ENCODE data around the gene NHLRC4. TPM values are rescaled to one million over a fixed set of nuclear protein-coding genes. Genes with fewer than 3 reads are reported as not detected.
A peak's percentile ranks its signal among the peaks of the same experiment; 100 is the strongest.

The NHLRC4 gene
- total and polyA plus RNA-seq, 12 donors = 0.57 to 22.3 (median 6.3) TPM

GRCh38 chr16:530111-530817 lies 36.5 kb upstream of the NHLRC4 start:
- TF ChIP-seq POLR2A (IDR thresholded peaks at IDR 0.05) (no peak), CTCF (IDR thresholded peaks at IDR 0.05) (no peak)
- no peaks in the 10 kb centered on the region for H3K36me3 ChIP-seq (replicated peaks in 1 of 2)
- no peak for DNase-seq
- no peaks in the 10 kb centered on the region for H3K9me3 ChIP-seq (replicated peaks in 1 of 3)
- no peaks in the 10 kb centered on the region for H3K27me3 ChIP-seq
- peaks cover 38 to 50% of the 10 kb centered on the region in 2 donors for H3K4me1 ChIP-seq (replicated peaks in 1 of 2)
- H3K27ac ChIP-seq = no peak overlapping the region
- H3K4me3 ChIP-seq = no peak overlapping the region
- intact Hi-C loops (cut with DNase I) = no loop called here
- WGBS, 4 donors = 91 to 93% (median 92%) methylated on average over 16 to 23 of the region's 23 CpGs

- no peak overlapping the region for H3K4me3 ChIP-seq
- 80 to 83% (median 81%) methylated on average over 8 to 16 of the region's 16 CpGs for WGBS, 4 donors
- TF ChIP-seq POLR2A (IDR thresholded peaks at IDR 0.05) (no peak), CTCF (IDR thresholded peaks at IDR 0.05) (no peak)
These were observed 35.2 kb upstream of the NHLRC4 start for GRCh38 chr16:531494-532125.

GRCh38 chr16:533391-534123 lies 33.2 kb upstream of the NHLRC4 start:
- Histone ChIP-seq H3K27me3 (no peaks in the 10 kb centered on the region), H3K36me3 (replicated peaks in 1 of 2) (no peaks in the 10 kb centered on the region), H3K4me1 (replicated peaks in 1 of 2) (peaks cover 20 to 39% of the 10 kb centered on the region in 2 donors), H3K9me3 (replicated peaks in 1 of 3) (no peaks in the 10 kb centered on the region), H3K4me3 (no peak overlapping the region), H3K27ac (peak overlapping the region in 3 of 5 donors; percentile 17 to 44 (median 39))
- intact Hi-C loops (cut with DNase I) = no loop called here
- peak in 6 of 7 donors; percentile 57 to 77 (median 67) for DNase-seq
- peak in 1 of 2 donors; percentile 31 for TF ChIP-seq POLR2A (IDR thresholded peaks at IDR 0.05)
- TF ChIP-seq CTCF (IDR thresholded peaks at IDR 0.05) = peak in 1 of 6 experiments; percentile 17
- 45 to 57% (median 48%) methylated on average over 3 to 30 of the region's 30 CpGs for WGBS, 4 donors

More at GRCh38 chr16:531494-532125, 35.2 kb upstream of the NHLRC4 start:
- Histone ChIP-seq H3K27ac (no peak overlapping the region), H3K4me1 (replicated peaks in 1 of 2) (peaks cover 26 to 43% of the 10 kb centered on the region in 2 donors), H3K9me3 (replicated peaks in 1 of 3) (no peaks in the 10 kb centered on the region), H3K27me3 (no peaks in the 10 kb centered on the region), H3K36me3 (replicated peaks in 1 of 2) (no peaks in the 10 kb centered on the region)
- DNase-seq = no peak
- intact Hi-C loops (cut with DNase I) = no loop called here

- peak overlapping the region in 1 of 5 donors; percentile 39 for H3K27ac ChIP-seq
- H3K27me3 ChIP-seq = no peaks in the 10 kb centered on the region
- intact Hi-C loops (cut with DNase I) = no loop called here
- no peaks in the 10 kb centered on the region for H3K36me3 ChIP-seq (replicated peaks in 1 of 2)
- DNase-seq = no peak
- WGBS, 4 donors = 62 to 85% (median 72%) methylated on average over 5 to 21 of the region's 21 CpGs
- H3K9me3 ChIP-seq (replicated peaks in 1 of 3) = no peaks in the 10 kb centered on the region
- TF ChIP-seq CTCF (IDR thresholded peaks at IDR 0.05) (no peak), POLR2A (IDR thresholded peaks at IDR 0.05) (no peak)
- H3K4me1 ChIP-seq (replicated peaks in 1 of 2) = peaks cover 15 to 33% of the 10 kb centered on the region in 2 donors
- no peak overlapping the region for H3K4me3 ChIP-seq
These were observed 32.7 kb upstream of the NHLRC4 start for GRCh38 chr16:534135-534534.
